ENCODE data around the gene NTM.
"Not testable (repeated sequence)": the region's sequence is repeated elsewhere in the genome, so short reads cannot be mapped to it uniquely, and the experiment has no call there.

Gene NTM

GRCh38 chr11:131370090-131370751, at the start of gene NTM:
Gene NTM (plus strand): TSS chr11:131370615.
- no peak for DNase-seq (ENCODE audit: low spot score)

GRCh38 chr11:131324921-131325570, 45.4 kb upstream of the NTM start:
- no peak for DNase-seq (ENCODE audit: low spot score)

GRCh38 chr11:131326829-131327228, 43.6 kb upstream of the NTM start:
- no peak for DNase-seq (ENCODE audit: low spot score)

GRCh38 chr11:131327421-131327820, 43.0 kb upstream of the NTM start:
- no peak for DNase-seq (ENCODE audit: low spot score)

GRCh38 chr11:131328843-131329242, 41.6 kb upstream of the NTM start:
- DNase-seq (ENCODE audit: low spot score), result no peak

- no peak for DNase-seq (ENCODE audit: low spot score)
These were observed 39.4 kb upstream of the NTM start for GRCh38 chr11:131331010-131331409.

GRCh38 chr11:131331546-131331945, 38.9 kb upstream of the NTM start:
- DNase-seq (ENCODE audit: low spot score), result no peak

GRCh38 chr11:131334601-131335000, 35.8 kb upstream of the NTM start:
- DNase-seq (ENCODE audit: low spot score), result no peak

GRCh38 chr11:131341900-131342299, 28.5 kb upstream of the NTM start:
- DNase-seq (ENCODE audit: low spot score), result not testable (repeated sequence)

GRCh38 chr11:131342442-131342841, 28.0 kb upstream of the NTM start:
- DNase-seq (ENCODE audit: low spot score), result not testable (repeated sequence)

GRCh38 chr11:131345406-131345805, 25.0 kb upstream of the NTM start:
- DNase-seq (ENCODE audit: low spot score), result no peak

- DNase-seq (ENCODE audit: low spot score), result no peak
These were observed 20.9 kb upstream of the NTM start for GRCh38 chr11:131349368-131350086.

- no peak for DNase-seq (ENCODE audit: low spot score)
These were observed 19.5 kb upstream of the NTM start for GRCh38 chr11:131350872-131351271.

GRCh38 chr11:131351848-131352247, 18.6 kb upstream of the NTM start:
- DNase-seq (ENCODE audit: low spot score), result no peak

- no peak for DNase-seq (ENCODE audit: low spot score)
These were observed 16.6 kb upstream of the NTM start for GRCh38 chr11:131353766-131354165.

GRCh38 chr11:131354251-131354701, 16.1 kb upstream of the NTM start:
- no peak for DNase-seq (ENCODE audit: low spot score)

- no peak for DNase-seq (ENCODE audit: low spot score)
These were observed 14.2 kb upstream of the NTM start for GRCh38 chr11:131356206-131356605.

- no peak for DNase-seq (ENCODE audit: low spot score)
These were observed 5.0 kb upstream of the NTM start for GRCh38 chr11:131365329-131365930.

GRCh38 chr11:131370901-131371790, 731 bp downstream of the NTM start:
- DNase-seq (ENCODE audit: low spot score), result no peak

- DNase-seq (ENCODE audit: low spot score), result no peak
These were observed 1.3 kb downstream of the NTM start for GRCh38 chr11:131371791-131372104.

GRCh38 chr11:131372234-131372962, 2.0 kb downstream of the NTM start:
- no peak for DNase-seq (ENCODE audit: low spot score)
